ENCODE results near the gene SCYL2. TPM values are rescaled to one million over a fixed set of nuclear protein-coding genes. Genes with fewer than 3 reads are reported as not detected.

Gene SCYL2
- total RNA-seq, 2 experiments from 2014 or later, result 21.9 to 25.4 TPM

DNA sequence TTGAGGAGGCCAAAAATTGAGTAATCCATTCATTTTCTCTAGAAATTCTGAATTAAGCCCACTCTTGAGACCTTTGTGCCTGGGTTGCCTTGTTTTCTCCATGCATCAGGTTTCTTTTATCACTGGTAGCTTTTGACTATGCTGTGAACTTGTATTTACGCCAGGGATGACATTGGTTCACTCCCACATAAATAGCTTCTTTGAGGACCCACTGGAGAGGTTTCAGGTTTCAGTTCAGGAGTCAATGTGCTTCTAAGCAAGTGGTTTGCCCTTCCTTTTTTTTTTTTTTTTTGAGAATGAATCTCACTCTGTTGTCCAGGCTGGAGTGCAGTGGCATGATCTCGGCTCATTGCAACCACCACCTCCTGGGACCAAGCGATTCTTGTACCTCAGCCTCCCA lies 79.7 kb downstream of the SCYL2 start:
- CTCF ChIA-PET, result no interaction called here
- H3K4me3 Mint-ChIP-seq, result no peak overlapping the region

GRCh38 chr12:100348657-100349454 lies 81.9 kb downstream of the SCYL2 start:
- ChIA-PET CTCF (interaction anchor here (1.0 to 1.6 kb wide), 8 partner anchors 11 to 975 kb away, joined by 3 to 10 read pairs (median 4); no protein-coding TSS in a partner anchor), POLR2A (no interaction called here)
- no peak overlapping the region for H3K4me3 Mint-ChIP-seq
- TF ChIP-seq CTCF (IDR thresholded peaks at IDR 0.05), result no peak
- no peak for ATAC-seq
- H3K27ac Mint-ChIP-seq, result no peak overlapping the region
- H3K9me3 Mint-ChIP-seq, result no peaks in the 10 kb centered on the region
- H3K4me1 Mint-ChIP-seq (ENCODE audit: low read depth), result no peaks in the 10 kb centered on the region
- peaks cover 5% of the 10 kb centered on the region for H3K27me3 Mint-ChIP-seq
- DNase-seq, result no peak
- intact Hi-C loops (cut with micrococcal nuclease), result loop anchor here (10.0 kb wide), 1 partner anchor 326 kb away; no protein-coding TSS in a partner anchor
- no peaks in the 10 kb centered on the region for H3K36me3 Mint-ChIP-seq (ENCODE audit: low read depth)

More for the DNA sequence above, 79.7 kb downstream of the SCYL2 start:
- POLR2A ChIA-PET, result no interaction called here
- Mint-ChIP-seq H3K27me3 (peaks cover 1% of the 10 kb centered on the region), H3K9me3 (peaks cover 2% of the 10 kb centered on the region), H3K4me1 (ENCODE audit: low read depth) (no peaks in the 10 kb centered on the region), H3K36me3 (ENCODE audit: low read depth) (peaks cover 5% of the 10 kb centered on the region), H3K27ac (no peak overlapping the region)
- no peak for DNase-seq
- intact Hi-C loops (cut with micrococcal nuclease), result loop anchor here (10.0 kb wide), 1 partner anchor 328 kb away; no protein-coding TSS in a partner anchor
- TF ChIP-seq CTCF (IDR thresholded peaks at IDR 0.05), result no peak
- no peak for ATAC-seq

GRCh38 chr12:100356644-100357223 lies 89.8 kb downstream of the SCYL2 start, which contains the start of gene SLC17A8:
TSS of gene SLC17A8 (plus strand) at chr12:100357074. CDS start at chr12:100357392, 318 bp downstream.
- ATAC-seq (no peak), DNase-seq (no peak)
- peaks cover 29% of the 10 kb centered on the region for H3K27me3 Mint-ChIP-seq
- ChIA-PET POLR2A (no interaction called here), CTCF (interaction anchor here (1.1 kb wide), 1 partner anchor 24 kb away, joined by 3 read pairs; no protein-coding TSS in a partner anchor)
- intact Hi-C loops (cut with micrococcal nuclease), result no loop called here
- H3K9me3 Mint-ChIP-seq, result no peaks in the 10 kb centered on the region
- no peak for TF ChIP-seq CTCF (IDR thresholded peaks at IDR 0.05)
- H3K4me3 Mint-ChIP-seq, result no peak within 1 kb of the TSS
- no peak within 1 kb of the TSS for H3K27ac Mint-ChIP-seq
- H3K4me1 Mint-ChIP-seq (ENCODE audit: low read depth), result no peaks in the 10 kb centered on the region
- H3K36me3 Mint-ChIP-seq (ENCODE audit: low read depth), result no peaks in the 10 kb centered on the region

DNA sequence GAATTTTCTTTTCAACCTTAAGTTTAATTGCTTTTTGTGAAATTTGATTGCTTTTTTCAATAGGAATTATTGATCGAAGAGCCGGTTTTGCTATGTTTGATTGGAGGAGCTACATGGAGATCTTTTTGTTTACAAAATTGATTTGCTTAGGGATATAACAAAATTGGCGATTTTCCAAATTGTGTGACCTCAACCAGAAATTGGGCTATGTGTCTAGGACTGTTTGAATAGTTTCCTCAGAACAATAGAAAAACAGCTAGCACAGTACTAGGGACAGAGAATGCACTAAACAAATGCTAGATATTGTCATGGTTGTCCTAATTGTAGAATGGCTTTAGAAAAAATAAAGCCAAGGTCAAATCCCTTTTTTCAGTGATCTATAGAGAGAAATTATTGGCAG lies 92.3 kb downstream of the SCYL2 start:
- ChIA-PET POLR2A (no interaction called here), CTCF (interaction anchor here (0.8 to 1.6 kb wide), 2 partner anchors 45 to 124 kb away, joined by 3 to 5 read pairs; no protein-coding TSS in a partner anchor)
- intact Hi-C loops (cut with micrococcal nuclease), result no loop called here
- Mint-ChIP-seq H3K4me1 (ENCODE audit: low read depth) (no peaks in the 10 kb centered on the region), H3K27me3 (peaks cover 27% of the 10 kb centered on the region), H3K4me3 (no peak overlapping the region), H3K36me3 (ENCODE audit: low read depth) (no peaks in the 10 kb centered on the region), H3K9me3 (no peaks in the 10 kb centered on the region), H3K27ac (no peak overlapping the region)
- DNase-seq, result no peak
- no peak for TF ChIP-seq CTCF (IDR thresholded peaks at IDR 0.05)
- no peak for ATAC-seq

GRCh38 chr12:100359822-100360221 lies 92.8 kb downstream of the SCYL2 start:
- H3K36me3 Mint-ChIP-seq (ENCODE audit: low read depth), result no peaks in the 10 kb centered on the region
- no peak for DNase-seq

More at GRCh38 chr12:100359822-100360221, 92.8 kb downstream of the SCYL2 start:
- ChIA-PET CTCF (interaction anchor here (0.8 to 1.6 kb wide), 2 partner anchors 45 to 125 kb away, joined by 3 to 5 read pairs; no protein-coding TSS in a partner anchor), POLR2A (no interaction called here)
- H3K4me3 Mint-ChIP-seq, result no peak overlapping the region
- no peaks in the 10 kb centered on the region for H3K4me1 Mint-ChIP-seq (ENCODE audit: low read depth)
- intact Hi-C loops (cut with micrococcal nuclease), result no loop called here
- peaks cover 23% of the 10 kb centered on the region for H3K27me3 Mint-ChIP-seq
- H3K9me3 Mint-ChIP-seq, result no peaks in the 10 kb centered on the region
- no peak for TF ChIP-seq CTCF (IDR thresholded peaks at IDR 0.05)
- no peak overlapping the region for H3K27ac Mint-ChIP-seq
- no peak for ATAC-seq

All from activated CD8-positive, alpha-beta T cell treated with anti-CD3 and anti-CD28 coated beads for 36 hours (primary cell).